Sigmoid colon (tissue), 7 donors: Measurements from ENCODE around the gene UCHL1. TPM values are rescaled to one million over a fixed set of nuclear protein-coding genes. Genes with fewer than 3 reads are reported as not detected.
"Not testable (repeated sequence)": the region's sequence is repeated elsewhere in the genome, so short reads cannot be mapped to it uniquely, and the experiment has no call there.

ENCODE experiments used
- DNase-seq: peaks from one replicate; pipeline ENCODE4 v3.0.0-alpha.2; 2019
- H3K27ac ChIP-seq, 4 donors: fragments of 200-600 bp; sonication (generic); one replicate each; pipeline ENCODE4 v1.5.1; 2016 to 2019; ENCODE audit warnings: mild to moderate bottlenecking in 1 of 4
- H3K27me3 ChIP-seq, 3 donors: fragments of 200-600 bp; sonication (generic); one replicate each; pipeline ENCODE4 v1.5.1; 2019; ENCODE audit warnings: mild to moderate bottlenecking in 1 of 3
- H3K36me3 ChIP-seq, 4 donors: fragments of 200-600 bp; sonication (generic); one replicate each; pipeline ENCODE4 v1.5.1; 2016 to 2019
- H3K4me1 ChIP-seq, 4 donors: fragments of 200-600 bp; sonication (generic); one replicate each; pipeline ENCODE4 v1.5.1; 2017 to 2019
- H3K4me3 ChIP-seq, 4 donors: fragments of 200-600 bp; sonication (generic); one replicate each; pipeline ENCODE4 v1.5.1; 2017 to 2019; ENCODE audit warnings: mild to moderate bottlenecking in 2 of 4, moderate library complexity in 1 of 4
- H3K9me3 ChIP-seq, 4 donors: fragments of 200-600 bp in 3 of 4; sonication (generic) in 3 of 4; one replicate each; pipeline versions ENCODE4 v1.5.1 to v1.6.1; 2013 to 2019
- EP300 ChIP-seq, 4 donors: sonication (generic); formaldehyde crosslinking; IDR thresholded peaks; one replicate each; pipeline ENCODE4 v1.6.1; 2017; ENCODE audit warnings: antibody characterized with exemption in 4 of 4
- POLR2A ChIP-seq, 2 donors: fragments of 450-650 bp; IDR thresholded peaks; one replicate each; pipeline ENCODE4 v1.6.1; 2016; ENCODE audit warnings: antibody characterized with exemption in 2 of 2, mild to moderate bottlenecking in 2 of 2, moderate library complexity in 2 of 2
- POLR2AphosphoS5 ChIP-seq, 4 donors: sonication (generic); formaldehyde crosslinking; IDR thresholded peaks; one replicate each; pipeline ENCODE4 v1.6.1; 2017; ENCODE audit warnings: antibody characterized with exemption in 4 of 4
- WGBS, 2 donors: extraction: QIAGEN DNeasy Blood & Tissue Kit; methylation state at CpG; one replicate each; pipeline ENCODE4 v1.1.7; 2013; 5-methylcytosine and 5-hydroxymethylcytosine counted together
- intact Hi-C: fragments of 100-400 bp; cut with DNase I; formaldehyde crosslinking; loops from one replicate; pipeline ENCODE4 v1.15.1; 2023
- polyA plus RNA-seq, 3 donors: library from polyadenylated mRNA; stranded (reverse); fragments of 200-250 nt; gene quantifications; one replicate each; pipeline ENCODE4 v1.2.3, GENCODE V29; 2013
- small RNA-seq, 3 donors: library from RNA; depleted of rRNA; stranded (forward); fragments of <200 nt; gene quantifications; one replicate each; pipeline ENCODE3, GENCODE V24; 2016
- total RNA-seq, 4 donors: library from RNA; depleted of rRNA; stranded (reverse); fragments of >200 nt; gene quantifications; one replicate each; pipeline ENCODE4 v1.1.0, GENCODE V29; 2016
- TF ChIP-seq, protein P1 (sequence below), 4 experiments: fragments of 450-650 bp in 3 of 4; fragments of 200-600 bp in 1 of 4; IDR thresholded peaks; one replicate each; pipeline ENCODE4 v1.5.1; 2016 to 2019; ENCODE audit warnings: antibody characterized with exemption in 4 of 4, mild to moderate bottlenecking in 3 of 4, moderate library complexity in 2 of 4
- donor health status: healthy with polysubstance abuse.
- donor health status: Bipolar disorder and iron deficiency.
- donor health status: healthy.

Gene UCHL1
- total and polyA plus RNA-seq, 7 donors, result 11.4 to 247 (median 108) TPM; not detected in 1

DNA sequence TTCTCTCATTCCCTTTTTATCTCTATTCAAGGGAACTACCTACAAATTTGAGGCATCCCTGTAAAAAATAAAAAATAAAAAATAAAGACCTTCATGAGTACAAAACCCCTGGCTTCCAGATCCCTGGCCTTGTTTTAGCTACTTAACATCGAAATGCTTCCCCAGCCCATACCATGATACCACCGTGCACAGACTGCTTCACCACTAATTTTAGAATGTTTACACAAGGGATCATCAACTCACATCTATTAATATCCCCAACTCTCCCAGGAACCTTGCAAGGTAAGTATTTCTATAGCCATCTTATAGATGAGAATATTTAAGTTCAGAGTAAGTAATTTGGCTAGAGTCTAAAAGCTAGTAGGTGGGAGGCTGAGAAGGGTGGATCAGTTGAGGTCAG lies 51.7 kb downstream of the UCHL1 start:
- Histone ChIP-seq H3K27ac (no peak overlapping the region), H3K4me1 (no peaks in the 10 kb centered on the region), H3K36me3 (no peaks in the 10 kb centered on the region), H3K27me3 (no peaks in the 10 kb centered on the region), H3K4me3 (no peak overlapping the region), H3K9me3 (no peaks in the 10 kb centered on the region)
- TF ChIP-seq POLR2A (IDR thresholded peaks at IDR 0.05), result no peak
- TF ChIP-seq, protein P1, sequence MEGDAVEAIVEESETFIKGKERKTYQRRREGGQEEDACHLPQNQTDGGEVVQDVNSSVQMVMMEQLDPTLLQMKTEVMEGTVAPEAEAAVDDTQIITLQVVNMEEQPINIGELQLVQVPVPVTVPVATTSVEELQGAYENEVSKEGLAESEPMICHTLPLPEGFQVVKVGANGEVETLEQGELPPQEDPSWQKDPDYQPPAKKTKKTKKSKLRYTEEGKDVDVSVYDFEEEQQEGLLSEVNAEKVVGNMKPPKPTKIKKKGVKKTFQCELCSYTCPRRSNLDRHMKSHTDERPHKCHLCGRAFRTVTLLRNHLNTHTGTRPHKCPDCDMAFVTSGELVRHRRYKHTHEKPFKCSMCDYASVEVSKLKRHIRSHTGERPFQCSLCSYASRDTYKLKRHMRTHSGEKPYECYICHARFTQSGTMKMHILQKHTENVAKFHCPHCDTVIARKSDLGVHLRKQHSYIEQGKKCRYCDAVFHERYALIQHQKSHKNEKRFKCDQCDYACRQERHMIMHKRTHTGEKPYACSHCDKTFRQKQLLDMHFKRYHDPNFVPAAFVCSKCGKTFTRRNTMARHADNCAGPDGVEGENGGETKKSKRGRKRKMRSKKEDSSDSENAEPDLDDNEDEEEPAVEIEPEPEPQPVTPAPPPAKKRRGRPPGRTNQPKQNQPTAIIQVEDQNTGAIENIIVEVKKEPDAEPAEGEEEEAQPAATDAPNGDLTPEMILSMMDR (IDR thresholded peaks at IDR 0.05), result no peak
- no peak for TF ChIP-seq EP300 (IDR thresholded peaks at IDR 0.05)
- no peak for TF ChIP-seq POLR2AphosphoS5 (IDR thresholded peaks at IDR 0.05)
- no peak for DNase-seq
- intact Hi-C loops, result no loop called here
- WGBS, 2 donors, result 77% methylated on average over 2 of the region's 2 CpGs

GRCh38 chr4:41315426-41315825 lies 58.7 kb downstream of the UCHL1 start:
- H3K4me1 ChIP-seq, intact Hi-C loops, H3K27ac ChIP-seq, DNase-seq, H3K4me3 ChIP-seq, H3K36me3 ChIP-seq, H3K9me3 ChIP-seq, H3K27me3 ChIP-seq: not testable (repeated sequence)
- WGBS, 2 donors, result 94 to 96% methylated on average over 14 of the region's 14 CpGs

- no peak for DNase-seq
- no peak overlapping the region for H3K27ac ChIP-seq
- WGBS, 2 donors, result 89 to 96% methylated on average over 1 of the region's 1 CpG
- no peaks in the 10 kb centered on the region for H3K27me3 ChIP-seq
- H3K4me3 ChIP-seq, result no peak overlapping the region
- intact Hi-C loops, result no loop called here
- H3K9me3 ChIP-seq, result no peaks in the 10 kb centered on the region
- H3K4me1 ChIP-seq, result no peaks in the 10 kb centered on the region
- H3K36me3 ChIP-seq, result no peaks in the 10 kb centered on the region
- no peak for TF ChIP-seq EP300 (IDR thresholded peaks at IDR 0.05)
- no peak for TF ChIP-seq POLR2A (IDR thresholded peaks at IDR 0.05)
- TF ChIP-seq, protein P1 (IDR thresholded peaks at IDR 0.05), result no peak
- TF ChIP-seq POLR2AphosphoS5 (IDR thresholded peaks at IDR 0.05), result no peak
These were observed 59.1 kb downstream of the UCHL1 start for GRCh38 chr4:41315862-41316261.

Small RNAs within 50 kb of the gene (small RNA-seq; reads per million reads assigned to genes)
- 0 reads per million in 3 donors for gene RF00019

Other genes starting within 250 kb of the UCHL1 start
- 100 to 1,000 TPM in 2 of 4 donors, 10 to 100 TPM in 2; 69.1 to 108 (median 96.3) TPM for gene APBB2, start 42.4 kb upstream of the UCHL1 start, total RNA-seq
- 1 to 10 TPM; 7.8 to 9.2 (median 8.8) TPM for gene APBB2, start 42.4 kb upstream of the UCHL1 start, polyA plus RNA-seq